Prostate gland (tissue), 2 donors: Measurements from ENCODE around the gene SDF2.

Source experiments
- POLR2AphosphoS5 ChIP-seq: sonication (generic); formaldehyde crosslinking; IDR thresholded peaks from one replicate; pipeline ENCODE4 v1.6.1; 2017; ENCODE audit warnings: antibody characterized with exemption
- TF ChIP-seq, protein P1 (sequence below), 4 experiments: fragments of 200-600 bp in 2 of 4; fragments of 450-650 bp in 2 of 4; sonication (generic) in 2 of 4; IDR thresholded peaks; 1 replicate in 3 of 4; 2 replicates in 1 of 4; pipeline ENCODE4 v1.5.1; 2016 to 2019; ENCODE audit warnings: antibody characterized with exemption in 4 of 4, mild to moderate bottlenecking in 2 of 4, moderate library complexity in 2 of 4

DNA sequence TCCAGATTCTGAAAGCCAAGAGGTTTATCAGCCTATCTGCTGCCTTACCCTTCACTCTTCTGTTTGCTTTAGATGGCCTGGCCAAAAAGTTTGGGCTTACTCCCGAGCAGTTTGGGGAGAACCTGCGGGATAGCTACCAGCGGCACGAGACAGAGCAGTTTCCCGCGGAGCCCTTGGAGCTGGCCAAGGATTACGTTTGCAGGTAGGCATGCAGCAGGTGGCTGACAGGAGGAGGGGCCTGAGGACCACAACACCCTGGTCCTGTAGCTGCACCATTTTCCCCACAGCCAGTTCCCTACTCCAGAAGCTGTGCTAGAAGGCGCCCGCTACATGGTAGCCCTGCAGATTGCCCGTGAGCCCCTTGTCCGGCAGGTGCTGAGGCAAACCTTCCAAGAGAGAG lies 20.9 kb upstream of the SDF2 start:
- TF ChIP-seq, protein P1, sequence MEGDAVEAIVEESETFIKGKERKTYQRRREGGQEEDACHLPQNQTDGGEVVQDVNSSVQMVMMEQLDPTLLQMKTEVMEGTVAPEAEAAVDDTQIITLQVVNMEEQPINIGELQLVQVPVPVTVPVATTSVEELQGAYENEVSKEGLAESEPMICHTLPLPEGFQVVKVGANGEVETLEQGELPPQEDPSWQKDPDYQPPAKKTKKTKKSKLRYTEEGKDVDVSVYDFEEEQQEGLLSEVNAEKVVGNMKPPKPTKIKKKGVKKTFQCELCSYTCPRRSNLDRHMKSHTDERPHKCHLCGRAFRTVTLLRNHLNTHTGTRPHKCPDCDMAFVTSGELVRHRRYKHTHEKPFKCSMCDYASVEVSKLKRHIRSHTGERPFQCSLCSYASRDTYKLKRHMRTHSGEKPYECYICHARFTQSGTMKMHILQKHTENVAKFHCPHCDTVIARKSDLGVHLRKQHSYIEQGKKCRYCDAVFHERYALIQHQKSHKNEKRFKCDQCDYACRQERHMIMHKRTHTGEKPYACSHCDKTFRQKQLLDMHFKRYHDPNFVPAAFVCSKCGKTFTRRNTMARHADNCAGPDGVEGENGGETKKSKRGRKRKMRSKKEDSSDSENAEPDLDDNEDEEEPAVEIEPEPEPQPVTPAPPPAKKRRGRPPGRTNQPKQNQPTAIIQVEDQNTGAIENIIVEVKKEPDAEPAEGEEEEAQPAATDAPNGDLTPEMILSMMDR (IDR thresholded peaks at IDR 0.05), result no peak
- no peak for TF ChIP-seq POLR2AphosphoS5
